GM20000 (cell line): ENCODE measurements around the gene AGFG2.

Experiments used
- DNase-seq: peaks from one replicate; pipeline ENCODE4 v3.0.0; 2012; ENCODE audit warnings: low spot score
- TF ChIP-seq, protein P1 (sequence below): IDR thresholded peaks from 2 replicates; pipeline ENCODE4 v1.5.1; 2012; ENCODE audit warnings: mild to moderate bottlenecking, control low read depth; ENCODE audit errors: extremely low read depth, missing control alignments

Gene AGFG2

DNA sequence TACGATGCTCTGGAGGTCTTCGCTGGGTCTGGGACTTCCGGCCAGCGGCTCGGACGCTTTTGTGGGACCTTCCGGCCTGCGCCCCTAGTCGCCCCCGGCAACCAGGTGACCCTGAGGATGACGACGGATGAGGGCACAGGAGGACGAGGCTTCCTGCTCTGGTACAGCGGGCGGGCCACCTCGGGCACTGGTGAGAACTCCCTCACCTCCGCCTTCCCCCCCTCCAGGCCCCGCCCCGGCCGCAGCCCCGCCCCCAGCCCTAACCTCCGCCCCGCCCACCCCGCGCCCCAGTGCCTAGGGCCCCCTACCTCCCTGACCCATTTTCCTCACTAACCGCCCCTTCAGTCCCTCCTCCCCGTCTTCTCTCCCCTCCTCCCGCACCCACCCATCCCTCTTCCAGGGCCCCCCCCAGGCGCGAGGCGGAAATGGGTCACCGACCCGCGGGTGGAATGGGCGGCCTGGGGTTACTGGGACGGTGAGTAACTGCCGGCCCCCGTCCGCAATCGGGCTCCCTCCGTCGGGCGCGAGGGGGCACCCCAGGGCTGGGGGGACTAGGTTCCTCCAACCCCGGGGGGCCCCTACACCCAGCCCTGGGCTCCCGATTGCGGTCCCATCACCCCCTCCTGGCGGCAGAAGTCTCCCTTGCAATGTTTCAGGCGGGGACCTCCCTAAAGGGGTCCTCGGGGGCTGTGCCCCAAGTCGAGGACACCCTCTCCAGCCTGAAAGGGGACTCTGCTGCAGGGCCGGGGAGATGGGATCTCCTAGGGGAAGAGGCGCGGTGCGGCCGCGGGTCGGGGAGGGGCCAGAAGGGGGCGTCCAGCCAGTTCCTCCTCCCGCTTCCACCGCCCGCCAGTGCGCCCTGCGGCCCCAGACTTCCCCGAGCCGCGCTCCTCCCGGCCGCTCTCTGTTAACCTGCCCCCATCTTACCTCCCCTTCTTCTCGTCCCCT, 65.3 kb downstream of the AGFG2 start:
- peak; percentile 91 for DNase-seq
- TF ChIP-seq, protein P1, sequence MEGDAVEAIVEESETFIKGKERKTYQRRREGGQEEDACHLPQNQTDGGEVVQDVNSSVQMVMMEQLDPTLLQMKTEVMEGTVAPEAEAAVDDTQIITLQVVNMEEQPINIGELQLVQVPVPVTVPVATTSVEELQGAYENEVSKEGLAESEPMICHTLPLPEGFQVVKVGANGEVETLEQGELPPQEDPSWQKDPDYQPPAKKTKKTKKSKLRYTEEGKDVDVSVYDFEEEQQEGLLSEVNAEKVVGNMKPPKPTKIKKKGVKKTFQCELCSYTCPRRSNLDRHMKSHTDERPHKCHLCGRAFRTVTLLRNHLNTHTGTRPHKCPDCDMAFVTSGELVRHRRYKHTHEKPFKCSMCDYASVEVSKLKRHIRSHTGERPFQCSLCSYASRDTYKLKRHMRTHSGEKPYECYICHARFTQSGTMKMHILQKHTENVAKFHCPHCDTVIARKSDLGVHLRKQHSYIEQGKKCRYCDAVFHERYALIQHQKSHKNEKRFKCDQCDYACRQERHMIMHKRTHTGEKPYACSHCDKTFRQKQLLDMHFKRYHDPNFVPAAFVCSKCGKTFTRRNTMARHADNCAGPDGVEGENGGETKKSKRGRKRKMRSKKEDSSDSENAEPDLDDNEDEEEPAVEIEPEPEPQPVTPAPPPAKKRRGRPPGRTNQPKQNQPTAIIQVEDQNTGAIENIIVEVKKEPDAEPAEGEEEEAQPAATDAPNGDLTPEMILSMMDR, result peak; percentile 39

DNA sequence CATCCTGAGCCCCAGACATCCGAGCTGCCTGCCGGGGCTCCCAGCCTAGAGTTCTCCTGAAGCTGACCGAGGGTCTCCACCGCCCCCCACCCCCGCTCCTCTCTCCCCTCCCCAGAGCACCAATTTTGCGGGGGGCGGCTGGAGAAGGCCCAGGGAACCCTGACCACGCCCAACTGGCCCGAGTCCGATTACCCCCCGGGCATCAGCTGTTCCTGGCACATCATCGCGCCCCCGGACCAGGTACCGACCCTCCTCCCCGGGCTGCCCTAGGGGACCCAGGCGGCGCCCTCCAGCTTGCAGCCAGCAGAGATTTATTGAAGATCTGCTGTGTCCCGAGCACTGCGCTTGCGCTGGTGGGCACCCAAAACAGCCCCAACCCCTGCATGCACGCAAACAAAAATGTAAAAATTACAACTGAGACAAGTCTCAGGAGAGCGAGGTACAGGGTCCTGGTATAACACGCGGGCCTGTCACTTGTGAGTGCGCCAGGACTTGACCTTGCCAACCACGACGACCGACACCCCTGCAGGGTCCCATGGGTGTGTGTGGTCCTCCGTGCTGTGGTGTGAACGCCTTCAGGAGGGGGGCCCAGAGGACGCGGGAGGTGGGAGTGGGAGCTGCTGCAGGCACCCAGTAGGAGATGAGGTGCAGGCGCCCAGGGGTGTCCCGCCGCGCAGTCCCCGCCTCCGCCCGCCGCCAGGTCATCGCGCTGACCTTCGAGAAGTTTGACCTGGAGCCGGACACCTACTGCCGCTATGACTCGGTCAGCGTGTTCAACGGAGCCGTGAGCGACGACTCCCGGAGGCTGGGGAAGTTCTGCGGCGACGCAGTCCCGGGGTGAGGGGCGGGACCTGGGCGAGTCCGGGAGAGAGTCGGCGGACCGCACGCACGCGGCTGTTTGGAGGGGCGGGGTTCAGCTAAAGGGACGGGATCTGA, 66.2 kb downstream of the AGFG2 start:
- DNase-seq, result no peak
- TF ChIP-seq, protein P1, result no peak

- TF ChIP-seq, protein P1, result no peak
- no peak for DNase-seq
Observed at GRCh38 chr7:100606313-100606712, 67.3 kb downstream of the AGFG2 start.

GRCh38 chr7:100607111-100607510, 68.1 kb downstream of the AGFG2 start:
- TF ChIP-seq, protein P1, result no peak
- DNase-seq, result no peak

GRCh38 chr7:100609958-100610357, 71.0 kb downstream of the AGFG2 start:
- TF ChIP-seq, protein P1, result no peak
- no peak for DNase-seq

DNA sequence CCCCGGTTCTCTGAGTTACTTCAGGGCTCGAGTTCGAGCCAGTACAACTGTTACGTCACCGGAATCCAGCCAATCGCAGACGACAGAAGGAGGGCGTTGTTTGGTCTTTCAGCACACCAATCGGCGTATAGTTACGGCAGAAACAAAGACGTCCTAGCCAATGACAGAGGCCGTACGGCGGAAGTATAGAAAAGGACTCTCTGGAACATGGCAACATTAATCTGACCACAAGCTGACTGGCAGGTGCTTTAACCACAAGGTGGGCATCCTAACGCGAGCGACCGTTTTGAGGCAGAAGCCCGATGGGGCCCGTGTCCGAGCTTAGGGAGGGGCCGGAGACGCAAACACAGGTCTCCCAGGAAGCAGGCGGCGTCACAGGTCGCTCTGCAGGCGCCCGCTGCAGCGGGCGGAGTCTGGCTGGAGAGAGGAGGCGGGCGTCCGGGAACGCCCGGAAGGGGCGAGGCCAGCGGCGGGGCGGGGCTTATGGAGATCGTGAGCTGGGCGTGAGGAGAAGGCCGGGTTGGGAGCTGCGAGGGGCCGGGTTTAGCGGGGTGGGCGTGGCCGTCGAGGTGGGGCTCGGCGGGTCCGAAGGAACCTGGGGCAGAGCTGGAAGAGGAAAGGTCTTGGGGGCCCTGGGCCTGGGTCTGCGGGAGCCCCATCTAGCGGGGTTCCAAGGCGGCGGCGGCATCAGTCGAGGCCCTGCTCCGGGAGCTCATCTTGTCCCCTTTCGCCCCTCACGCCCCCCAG, 73.2 kb downstream of the AGFG2 start, which contains the start of gene MOSPD3:
MOSPD3 (plus strand) TSS at position 558 of the 747 bp plus-strand sequence. CDS start 252 bp downstream, outside the sequence.
- DNase-seq, result peak; percentile 99
- TF ChIP-seq, protein P1, result no peak
